Gastroesophageal sphincter (tissue), 3 donors: ENCODE measurements around the gene GGT1.

Source experiments
- CTCF ChIP-seq, 4 experiments: fragments of 200-600 bp in 2 of 4; fragments of 450-650 bp in 2 of 4; sonication (generic) in 1 of 4; IDR thresholded peaks; one replicate each; pipeline ENCODE4 v1.5.1; 2017 to 2019; ENCODE audit warnings: antibody characterized with exemption in 4 of 4, mild to moderate bottlenecking in 2 of 4, moderate library complexity in 2 of 4
- POLR2A ChIP-seq, 2 donors: fragments of 450-650 bp; IDR thresholded peaks; one replicate each; pipeline ENCODE4 v1.6.1; 2017; ENCODE audit warnings: antibody characterized with exemption in 2 of 2, mild to moderate bottlenecking in 2 of 2, moderate library complexity in 1 of 2
- POLR2AphosphoS5 ChIP-seq: sonication (generic); formaldehyde crosslinking; IDR thresholded peaks from one replicate; pipeline ENCODE4 v1.6.1; 2017; ENCODE audit warnings: antibody characterized with exemption

GRCh38 chr22:24571266-24571665 is 31.7 kb upstream of the GGT1 start:
- TF ChIP-seq POLR2A (IDR thresholded peaks at IDR 0.05) (no peak), CTCF (IDR thresholded peaks at IDR 0.05) (no peak), POLR2AphosphoS5 (no peak)
